Spleen (tissue), 11 donors: Measurements from ENCODE around the gene CHAF1B. TPM values are rescaled to one million over a fixed set of nuclear protein-coding genes. Genes with fewer than 3 reads are reported as not detected.

Experiments used
- DNase-seq: peaks from one replicate; pipeline ENCODE4 v3.0.0-alpha.2; 2020
- H3K27ac ChIP-seq, 8 donors: fragments of 200-600 bp; sonication (generic) in 7 of 8; 1 replicate in 4 of 8; 2 replicates in 4 of 8; pipeline versions ENCODE4 v1.5.0 to v1.8.0; 2016 to 2021; ENCODE audit warnings: inconsistent platforms in 4 of 8, mild to moderate bottlenecking in 4 of 8, moderate library complexity in 1 of 8
- H3K27me3 ChIP-seq, 7 donors: fragments of 200-600 bp; sonication (generic) in 6 of 7; replicated peaks in 1 of 7; 1 replicate in 4 of 7; 2 replicates in 3 of 7; pipeline versions ENCODE4 v1.5.0 to v1.8.0; 2016 to 2021; ENCODE audit warnings: inconsistent platforms in 3 of 7, mild to moderate bottlenecking in 1 of 7
- H3K36me3 ChIP-seq, 6 donors: fragments of 200-600 bp; sonication (generic) in 5 of 6; 1 replicate in 4 of 6; 2 replicates in 2 of 6; pipeline versions ENCODE4 v1.5.0 to v1.8.0; 2016 to 2021; ENCODE audit warnings: inconsistent platforms in 2 of 6
- H3K4me1 ChIP-seq, 6 donors: fragments of 200-600 bp; sonication (generic) in 5 of 6; 1 replicate in 3 of 6; 2 replicates in 3 of 6; pipeline versions ENCODE4 v1.5.0 to v1.8.0; 2016 to 2021; ENCODE audit warnings: inconsistent platforms in 3 of 6
- H3K4me3 ChIP-seq, 8 donors: fragments of 200-600 bp; sonication (generic) in 7 of 8; 1 replicate in 4 of 8; 2 replicates in 4 of 8; pipeline versions ENCODE4 v1.5.0 to v1.8.0; 2016 to 2021; ENCODE audit warnings: inconsistent platforms in 4 of 8, mild to moderate bottlenecking in 4 of 8, moderate library complexity in 2 of 8
- H3K9me3 ChIP-seq, 8 donors: fragments of 200-600 bp; sonication (generic) in 7 of 8; 1 replicate in 4 of 8; 2 replicates in 4 of 8; pipeline versions ENCODE4 v1.5.0 to v1.8.0; 2016 to 2021; ENCODE audit warnings: inconsistent platforms in 4 of 8
- CTCF ChIP-seq, 11 experiments: fragments of 200-600 bp in 7 of 11; fragments of 450-650 bp in 4 of 11; sonication (generic) in 4 of 11; IDR thresholded peaks in 8 of 11; conservative IDR thresholded peaks in 3 of 11; 1 replicate in 7 of 11; 2 replicates in 4 of 11; pipeline versions ENCODE4 v1.4.0 to v1.8.0; 2016 to 2021; ENCODE audit warnings: antibody characterized with exemption in 11 of 11, inconsistent platforms in 4 of 11, mild to moderate bottlenecking in 1 of 11
- POLR2A ChIP-seq, 3 donors: fragments of 450-650 bp; IDR thresholded peaks; one replicate each; pipeline ENCODE4 v1.5.1; 2017; ENCODE audit warnings: antibody characterized with exemption in 3 of 3, mild to moderate bottlenecking in 1 of 3
- POLR2AphosphoS5 ChIP-seq, 3 donors: sonication (generic); formaldehyde crosslinking; IDR thresholded peaks; one replicate each; pipeline ENCODE4 v1.5.1; 2017; ENCODE audit warnings: antibody characterized with exemption in 3 of 3
- WGBS, 5 donors: extraction: QIAGEN DNeasy Blood & Tissue Kit in 3 of 5; methylation state at CpG; one replicate each; pipeline versions ENCODE4 v1.1.5 to v1.1.7; 2013 to 2018; 5-methylcytosine and 5-hydroxymethylcytosine counted together
- intact Hi-C: fragments of 100-400 bp; cut with DNase I; formaldehyde crosslinking; loops from one replicate; pipeline ENCODE4 v1.15.0; 2023; ENCODE audit warnings: low total_unique reads
- polyA plus RNA-seq, 3 donors: library from polyadenylated mRNA; stranded (reverse); fragments of 200-250 nt; gene quantifications; one replicate each; pipeline ENCODE4 v1.2.1, GENCODE V29; 2013
- total RNA-seq, 7 donors: library from RNA; depleted of rRNA in 3 of 7; stranded (reverse); fragments of >200 nt in 3 of 7; fragmentation: NEBNext Ultra II Directional in 4 of 7; extraction: Animal tissue kit (Norgen Biotek cat#: 25700) in 4 of 7; gene quantifications; one replicate each; pipeline versions ENCODE4 v1.1.0 to v1.2.1, GENCODE V29; 2016 to 2021
- donor health status: healthy with polysubstance abuse.
- donor health status: DM: no; HTN: no; CAD: no; lungs with moderate emphysema.
- donor health status: DM: no; HTN: no; CAD: no.
- donor health status: Bipolar disorder and iron deficiency.
- donor health status: healthy.
- donor health status: DM: no; HTN: no; CAD: no.
- donor health status: DM: yes; HTN: yes; CAD: no.

The CHAF1B gene
- total and polyA plus RNA-seq, 10 donors = 0.51 to 3.7 (median 1.4) TPM

DNA sequence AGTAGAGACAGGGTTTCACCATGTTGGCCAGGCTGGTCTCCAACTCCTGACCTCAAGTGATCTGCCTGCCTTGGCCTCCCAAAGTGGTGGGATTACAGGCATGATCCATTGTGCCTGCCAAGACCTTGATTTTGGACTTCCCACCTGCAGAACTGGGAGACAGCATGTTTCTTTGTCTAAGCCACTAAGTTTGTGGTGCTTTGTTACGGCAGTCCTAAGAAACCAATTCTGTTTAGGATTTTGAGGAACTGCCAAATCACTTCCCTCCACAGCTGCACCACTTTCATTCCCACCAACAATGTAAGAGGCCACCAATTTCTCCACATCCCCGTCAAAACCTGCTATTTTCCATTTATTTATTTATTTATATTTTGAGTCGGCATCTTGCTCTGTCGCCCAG, 46.1 kb downstream of the CHAF1B start:
- Histone ChIP-seq H3K9me3 (no peaks in the 10 kb centered on the region), H3K27me3 (peaks cover 0 to 47% (median 0%) of the 10 kb centered on the region in 7 donors), H3K4me3 (no peak overlapping the region), H3K4me1 (peaks cover 3 to 30% (median 23%) of the 10 kb centered on the region in 6 donors), H3K36me3 (no peaks in the 10 kb centered on the region), H3K27ac (no peak overlapping the region)
- no peak for DNase-seq
- no peak for TF ChIP-seq POLR2AphosphoS5 (IDR thresholded peaks at IDR 0.05)
- no peak for TF ChIP-seq CTCF (IDR thresholded peaks at IDR 0.05 in 8 of 11, conservative IDR thresholded peaks at IDR 0.05 in 3 of 11)
- TF ChIP-seq POLR2A (IDR thresholded peaks at IDR 0.05) = no peak
- 45 to 66% (median 56%) methylated on average over 4 of the region's 4 CpGs for WGBS, 5 donors
- intact Hi-C loops = no loop called here

DNA sequence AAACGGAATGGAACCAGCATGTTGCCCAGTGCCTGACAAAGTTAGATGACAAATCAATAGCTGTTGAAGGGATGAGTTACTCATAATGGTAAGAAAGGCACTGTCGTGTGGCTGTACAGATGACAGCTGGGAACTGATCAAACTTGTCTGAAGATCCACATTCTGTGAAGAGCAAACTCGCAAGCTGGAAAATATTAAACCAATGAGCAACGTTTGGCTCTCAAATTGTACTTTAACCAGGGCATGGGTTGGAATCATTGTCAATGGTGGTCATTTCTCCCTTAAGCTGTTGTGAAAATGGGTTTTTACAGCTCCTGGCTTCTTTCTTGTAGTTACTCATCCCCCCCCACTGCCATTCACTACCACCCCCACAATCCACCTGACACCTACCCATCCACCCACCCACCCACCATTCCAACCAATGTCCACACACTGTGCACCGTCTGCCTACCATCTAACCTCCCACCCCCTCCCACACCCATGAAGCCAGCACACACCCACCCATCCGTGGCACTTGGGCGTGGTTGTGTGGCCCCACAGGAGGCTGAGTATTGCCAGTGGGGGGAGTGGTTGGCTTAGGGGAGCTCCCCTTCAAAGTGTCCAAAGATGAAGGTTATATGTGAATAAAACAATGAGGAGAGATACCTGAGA, 48.0 kb downstream of the CHAF1B start:
- TF ChIP-seq POLR2A (IDR thresholded peaks at IDR 0.05) = no peak
- TF ChIP-seq CTCF (IDR thresholded peaks at IDR 0.05 in 8 of 11, conservative IDR thresholded peaks at IDR 0.05 in 3 of 11) = no peak
- TF ChIP-seq POLR2AphosphoS5 (IDR thresholded peaks at IDR 0.05) = no peak
- Histone ChIP-seq H3K27me3 (peaks cover 0 to 47% (median 0%) of the 10 kb centered on the region in 7 donors), H3K36me3 (no peaks in the 10 kb centered on the region), H3K4me3 (no peak overlapping the region), H3K9me3 (peaks cover 0 to 6% (median 0%) of the 10 kb centered on the region in 8 donors), H3K4me1 (peaks cover 3 to 37% (median 23%) of the 10 kb centered on the region in 6 donors), H3K27ac (no peak overlapping the region)
- intact Hi-C loops = no loop called here
- WGBS, 5 donors = 74 to 88% (median 85%) methylated on average over 7 of the region's 7 CpGs
- no peak for DNase-seq

DNA sequence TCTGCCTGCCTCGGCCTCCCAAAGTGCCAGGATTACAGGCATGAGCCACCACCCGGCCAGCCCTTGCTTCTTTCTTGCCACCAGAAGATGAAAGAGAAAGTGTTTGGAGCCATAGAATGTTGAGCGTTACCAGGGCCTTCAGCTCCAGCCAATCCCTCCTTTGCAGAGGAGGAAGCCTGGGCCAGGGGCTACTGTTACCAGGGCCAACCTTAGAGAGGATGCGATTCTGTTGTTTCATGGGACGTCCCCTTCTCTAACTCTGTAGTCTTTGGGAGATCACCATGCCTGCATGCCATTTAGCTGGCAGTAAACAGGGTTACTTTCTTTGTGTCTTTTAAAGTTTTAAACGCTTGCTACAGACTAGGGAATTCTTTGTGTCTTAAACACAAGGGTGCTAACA, 49.0 kb downstream of the CHAF1B start:
- peaks cover 0 to 46% (median 0%) of the 10 kb centered on the region in 7 donors for H3K27me3 ChIP-seq
- H3K4me3 ChIP-seq = no peak overlapping the region
- H3K27ac ChIP-seq = no peak overlapping the region
- 86 to 93% (median 87%) methylated on average over 6 of the region's 6 CpGs for WGBS, 5 donors
- DNase-seq = no peak
- H3K9me3 ChIP-seq = peaks cover 0 to 6% (median 0%) of the 10 kb centered on the region in 8 donors
- TF ChIP-seq POLR2A (IDR thresholded peaks at IDR 0.05) (no peak), POLR2AphosphoS5 (IDR thresholded peaks at IDR 0.05) (no peak), CTCF (IDR thresholded peaks at IDR 0.05 in 8 of 11, conservative IDR thresholded peaks at IDR 0.05 in 3 of 11) (no peak)
- H3K36me3 ChIP-seq = no peaks in the 10 kb centered on the region
- peaks cover 3 to 31% (median 18%) of the 10 kb centered on the region in 6 donors for H3K4me1 ChIP-seq
- intact Hi-C loops = no loop called here

DNA sequence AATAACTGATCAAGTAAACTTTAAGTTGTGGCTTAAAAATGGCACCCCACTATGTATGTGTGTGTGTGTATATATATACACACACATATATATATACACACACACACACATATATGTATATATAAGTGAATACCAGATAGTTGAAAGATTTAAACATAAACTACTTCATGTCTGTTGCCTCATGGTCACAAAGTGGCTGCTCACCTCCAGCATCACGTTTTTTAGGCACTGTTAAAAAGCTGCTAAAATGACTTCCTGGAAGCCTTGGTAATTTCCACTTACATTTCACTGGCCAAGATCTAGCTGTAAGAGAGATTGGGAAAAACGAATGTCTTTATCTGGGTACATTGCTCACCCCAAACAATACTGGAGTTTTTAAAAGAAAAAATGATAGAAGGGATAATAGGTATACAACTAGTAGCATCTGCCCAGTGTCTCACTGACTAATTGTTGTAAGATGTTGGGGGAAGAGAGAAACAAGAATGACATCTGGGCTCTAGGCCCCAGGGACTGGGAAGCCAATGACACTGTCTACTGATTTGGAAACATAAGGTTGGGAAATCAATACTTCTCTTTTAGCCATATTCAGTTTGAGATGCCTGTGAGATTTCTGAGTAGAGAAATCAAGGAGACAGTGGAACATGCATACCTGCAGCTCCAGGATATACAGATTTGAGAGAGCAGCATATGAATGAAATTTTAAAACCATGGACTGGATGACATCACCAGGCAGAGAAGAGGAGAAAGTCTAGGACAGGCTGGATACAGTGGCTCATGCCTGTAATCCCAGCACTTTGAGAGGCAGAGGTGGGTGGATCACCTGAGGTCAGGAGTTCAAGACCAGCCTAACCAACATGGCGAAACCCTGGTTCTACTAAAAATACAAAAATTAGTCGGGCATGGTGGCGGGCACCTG, 51.9 kb downstream of the CHAF1B start:
- intact Hi-C loops = no loop called here
- Histone ChIP-seq H3K36me3 (no peaks in the 10 kb centered on the region), H3K4me1 (peaks cover 0 to 8% (median 0%) of the 10 kb centered on the region in 6 donors), H3K27me3 (peaks cover 0 to 17% (median 0%) of the 10 kb centered on the region in 7 donors), H3K27ac (no peak overlapping the region), H3K9me3 (peaks cover 0 to 6% (median 0%) of the 10 kb centered on the region in 8 donors), H3K4me3 (no peak overlapping the region)
- WGBS, 5 donors = 63 to 87% (median 73%) methylated on average over 5 of the region's 5 CpGs
- TF ChIP-seq POLR2A (IDR thresholded peaks at IDR 0.05) (no peak), POLR2AphosphoS5 (IDR thresholded peaks at IDR 0.05) (no peak), CTCF (IDR thresholded peaks at IDR 0.05 in 8 of 11, conservative IDR thresholded peaks at IDR 0.05 in 3 of 11) (no peak)
- DNase-seq = no peak
